GM18520 (cell line): ENCODE results near the gene RSPRY1.

ENCODE experiments used
- ATAC-seq: cut with Tn5 transposase; IDR thresholded peaks from one replicate; pipeline ENCODE4 v1.9.1; 2021; ENCODE audit not compliant: unreplicated experiment

The RSPRY1 gene

DNA sequence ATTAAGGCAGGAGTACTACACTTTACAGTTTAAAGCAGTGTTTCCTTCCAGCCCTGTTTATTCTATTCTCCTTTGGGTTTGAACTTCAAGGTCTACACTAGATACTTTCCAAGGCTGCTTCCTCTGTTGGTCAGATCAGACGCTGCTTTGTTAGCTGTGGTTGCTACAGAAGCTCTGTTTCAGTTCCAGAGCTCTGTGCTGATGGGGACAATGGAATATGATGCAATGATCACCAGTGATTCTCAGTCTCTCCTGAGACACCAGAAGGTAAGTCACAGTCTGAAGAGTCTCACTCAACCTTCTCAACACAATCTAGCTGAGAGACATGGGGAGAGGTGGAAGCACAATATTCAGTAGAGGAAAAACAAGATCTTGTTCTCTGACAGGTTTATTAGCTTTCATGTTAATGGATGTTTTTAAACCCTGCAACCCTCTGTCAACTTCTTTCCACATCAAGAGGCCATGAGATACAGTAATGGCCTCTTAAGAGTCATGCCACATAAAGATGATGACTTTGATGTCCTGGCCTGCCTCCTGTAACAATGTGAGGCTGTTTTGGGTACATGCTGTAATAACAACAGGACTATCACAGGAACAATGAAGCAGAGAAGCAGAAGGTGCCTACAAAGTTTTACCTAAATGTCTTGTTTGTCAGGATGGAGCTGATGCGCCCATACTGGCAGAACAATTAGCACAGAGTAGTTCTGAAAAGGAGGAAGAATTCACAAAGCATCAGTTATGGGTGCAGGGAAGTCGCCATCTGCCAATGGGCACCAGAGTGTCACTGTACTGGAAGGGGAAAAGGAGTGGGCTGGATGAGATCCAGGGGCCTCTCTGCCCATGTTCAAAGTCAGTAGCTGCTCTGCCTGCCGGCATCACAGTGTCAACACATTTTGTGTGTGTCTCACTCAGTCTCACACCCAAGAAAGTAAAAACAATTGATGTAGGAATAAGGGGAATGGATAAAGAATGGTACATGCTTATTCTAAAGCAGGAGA lies 33.7 kb upstream of the RSPRY1 start:
- ATAC-seq, result no peak

DNA sequence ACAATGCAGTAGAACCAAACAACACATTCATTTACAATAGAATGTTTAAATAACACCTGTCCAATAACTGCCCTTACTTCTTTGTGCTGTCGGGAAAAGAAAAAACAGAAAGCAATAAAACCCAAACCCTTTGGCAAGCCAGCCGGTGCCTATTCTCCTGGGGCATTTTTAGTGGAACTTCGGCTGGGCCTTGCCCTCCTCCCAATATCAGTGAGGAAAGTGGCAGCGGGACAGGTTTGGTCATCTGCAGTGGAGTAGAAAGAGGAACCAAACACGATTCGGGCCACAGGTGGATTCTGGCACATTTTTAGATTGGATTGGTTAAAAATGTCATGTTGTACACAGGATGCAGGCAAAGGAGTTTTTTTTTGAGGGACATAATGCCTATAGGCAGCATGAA lies 32.3 kb upstream of the RSPRY1 start:
- no peak for ATAC-seq

DNA sequence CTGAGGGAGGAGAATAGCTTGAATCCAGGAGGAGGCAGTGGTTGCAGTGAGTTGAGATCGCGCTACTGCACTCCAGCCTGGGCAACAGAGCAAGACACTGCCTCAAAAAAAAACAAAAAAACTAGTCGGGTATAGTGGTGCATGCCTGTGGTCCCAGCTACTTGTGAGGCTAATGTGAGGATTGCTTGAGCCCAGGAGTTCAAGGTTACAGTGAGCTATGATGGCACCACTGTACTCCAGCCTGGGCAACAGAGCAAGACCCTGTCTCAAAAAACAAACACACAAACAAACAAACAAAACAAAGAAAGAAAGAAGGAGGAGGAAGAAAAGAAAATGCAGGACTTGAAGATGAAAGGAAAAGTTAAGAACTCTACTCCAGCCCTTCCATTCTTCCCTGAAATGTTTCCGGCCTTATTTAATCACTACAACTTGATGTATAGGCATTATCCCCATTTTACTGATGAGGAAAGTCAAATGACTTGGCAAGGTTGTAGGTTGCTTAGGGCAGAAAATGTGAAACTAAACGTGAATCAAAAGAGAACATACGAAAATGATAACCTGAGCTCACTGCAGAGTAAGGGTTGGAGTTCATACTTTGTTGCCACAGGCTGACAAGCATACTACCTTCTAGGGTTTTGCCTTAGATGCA lies 30.3 kb upstream of the RSPRY1 start:
- ATAC-seq, result no peak

DNA sequence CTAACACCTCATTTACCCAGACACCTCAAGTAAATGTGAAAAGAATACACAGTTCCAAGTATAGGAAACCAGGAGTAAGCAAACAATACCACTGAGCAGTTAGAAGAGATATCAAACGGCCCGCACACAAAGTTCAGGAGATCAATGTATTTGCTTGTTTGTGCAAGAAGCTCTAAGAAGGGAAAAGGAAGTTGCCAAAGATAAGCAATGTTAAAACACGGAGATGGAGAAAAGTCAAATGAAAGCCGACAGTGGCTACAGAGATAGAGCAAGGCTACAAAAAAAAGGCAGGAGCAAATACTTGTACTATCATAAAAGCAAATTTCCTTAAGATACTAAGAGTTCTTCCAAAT lies 29.8 kb upstream of the RSPRY1 start:
- ATAC-seq, result no peak

DNA sequence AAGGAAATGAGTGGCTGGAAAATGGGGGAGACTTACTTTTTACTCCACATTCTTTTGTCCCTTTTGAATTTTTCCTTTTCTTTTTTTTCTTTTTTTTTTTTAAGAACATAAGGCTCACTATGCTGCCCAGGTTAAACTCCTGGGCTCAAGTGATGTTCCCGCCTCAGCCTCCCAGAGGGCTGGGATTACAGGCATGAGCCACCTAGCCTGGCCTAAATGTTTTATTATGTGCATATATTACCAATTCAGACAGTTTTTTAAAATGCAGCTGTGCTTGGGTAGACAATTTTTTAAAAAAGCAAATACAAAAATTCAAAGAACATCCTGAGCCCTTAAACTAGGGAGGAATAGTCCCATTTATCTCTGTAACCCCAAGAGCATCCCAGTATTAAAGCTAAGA lies 28.6 kb upstream of the RSPRY1 start:
- no peak for ATAC-seq

DNA sequence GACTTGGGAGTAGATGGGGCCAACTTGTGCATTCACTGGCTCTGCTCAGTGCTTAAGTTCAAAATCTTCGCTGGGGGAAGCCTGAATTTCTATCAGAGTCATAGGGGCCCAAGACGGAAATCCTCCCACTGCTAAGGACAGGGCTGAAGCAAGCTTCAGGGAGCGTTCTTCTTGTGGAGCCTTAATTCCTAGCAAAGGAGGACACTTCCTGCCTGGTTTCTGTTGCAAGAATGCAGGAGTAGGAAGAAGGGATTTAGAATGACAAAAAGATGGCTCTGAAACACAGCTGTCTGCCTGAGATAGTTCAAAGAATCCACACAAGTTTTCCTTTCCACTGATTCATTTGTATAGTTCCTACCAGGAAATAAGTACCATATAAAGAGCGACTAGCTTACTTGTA lies 26.7 kb upstream of the RSPRY1 start:
- no peak for ATAC-seq

DNA sequence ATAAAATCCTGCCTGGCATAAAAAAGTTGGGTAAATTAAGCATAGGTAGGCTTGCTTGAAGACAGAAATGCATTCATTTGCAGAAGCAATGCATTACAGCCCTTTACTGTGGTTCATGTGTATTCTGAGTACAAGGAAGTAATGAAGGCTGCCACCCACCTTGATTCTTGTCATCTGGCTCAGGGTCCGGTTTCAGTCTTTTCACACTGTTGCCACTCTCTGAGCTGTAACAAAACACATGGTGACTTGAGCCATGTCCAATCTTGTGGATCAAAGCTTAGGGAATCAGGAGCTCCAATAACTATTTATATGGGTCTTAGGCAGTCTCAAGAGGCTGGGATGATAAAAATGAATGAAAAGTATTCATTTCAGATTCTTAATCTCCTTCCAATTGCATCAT lies 22.3 kb upstream of the RSPRY1 start:
- no peak for ATAC-seq

DNA sequence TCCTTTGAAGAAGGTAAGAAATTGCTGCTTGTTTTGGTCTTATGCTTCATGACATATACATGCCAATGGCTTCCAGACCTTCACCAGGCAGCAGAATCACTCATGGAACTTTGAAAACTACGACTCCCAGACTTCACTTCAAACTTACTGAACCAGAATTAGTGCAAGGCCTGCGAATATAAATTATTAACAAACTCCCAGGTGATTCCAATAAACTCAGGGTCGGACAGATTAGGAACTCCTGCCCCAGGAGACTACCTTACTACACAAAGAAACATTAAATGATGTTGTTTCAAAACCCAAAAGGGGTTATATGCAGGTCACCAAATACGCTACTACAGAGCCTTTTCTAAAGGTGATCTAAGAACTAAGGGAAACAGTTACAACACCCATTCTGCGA lies 20.6 kb upstream of the RSPRY1 start:
- ATAC-seq, result no peak

DNA sequence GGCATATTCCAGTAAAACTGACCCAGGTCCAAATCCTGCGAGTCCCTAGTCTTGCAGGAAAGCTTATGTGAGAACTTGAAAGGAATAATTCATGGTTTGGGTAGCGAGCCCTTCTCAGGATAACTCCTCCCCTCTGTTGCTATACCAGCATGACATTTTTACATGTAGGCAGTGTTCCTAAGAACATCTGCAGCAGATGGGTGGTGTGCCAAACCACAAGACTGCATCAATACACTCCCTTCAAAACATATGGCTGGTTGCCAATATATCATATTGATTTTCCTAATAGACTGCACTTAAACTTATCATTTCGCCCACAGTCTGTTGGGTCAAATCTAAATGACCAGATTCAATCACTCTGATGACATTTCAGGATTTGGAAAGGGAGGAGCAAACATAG lies 20.2 kb upstream of the RSPRY1 start:
- no peak for ATAC-seq

DNA sequence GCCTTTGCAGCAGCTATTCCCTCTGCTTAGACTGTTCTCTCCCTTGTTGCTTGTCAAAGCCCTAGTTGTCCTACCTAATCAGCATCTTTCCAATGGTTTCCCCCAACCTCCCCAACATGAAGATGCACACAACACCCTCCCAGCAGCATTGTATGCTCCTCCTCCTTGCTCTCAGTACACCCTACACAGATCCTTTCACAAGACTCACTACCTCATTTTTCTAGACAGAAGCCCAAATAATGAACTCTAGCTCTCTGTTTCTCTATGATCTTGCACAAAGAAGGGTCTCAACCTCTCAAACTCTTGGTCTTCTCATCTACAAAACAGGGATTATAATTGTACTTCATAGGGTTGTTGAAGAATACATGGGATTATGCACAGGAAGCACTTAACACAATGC lies 19.7 kb upstream of the RSPRY1 start:
- no peak for ATAC-seq

DNA sequence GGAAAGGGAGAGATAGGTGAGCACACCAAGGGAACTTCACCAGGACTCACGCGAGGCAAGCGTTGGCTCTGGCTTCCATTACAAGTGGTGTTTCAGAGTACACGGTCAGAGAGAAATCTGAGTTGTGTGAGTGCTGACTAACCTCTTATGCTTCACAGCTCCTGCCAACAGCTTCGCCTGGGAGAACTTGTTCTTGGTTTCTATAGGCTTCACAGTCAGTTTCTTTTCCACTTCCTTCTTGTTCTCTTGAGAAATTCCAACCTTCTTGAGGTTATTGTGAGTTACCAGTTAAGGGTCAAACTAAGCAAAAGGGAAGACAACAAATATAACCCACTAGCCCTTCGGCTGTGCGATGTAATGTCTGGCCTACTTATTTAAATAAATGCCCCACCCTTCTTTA lies 19.2 kb upstream of the RSPRY1 start:
- no peak for ATAC-seq

DNA sequence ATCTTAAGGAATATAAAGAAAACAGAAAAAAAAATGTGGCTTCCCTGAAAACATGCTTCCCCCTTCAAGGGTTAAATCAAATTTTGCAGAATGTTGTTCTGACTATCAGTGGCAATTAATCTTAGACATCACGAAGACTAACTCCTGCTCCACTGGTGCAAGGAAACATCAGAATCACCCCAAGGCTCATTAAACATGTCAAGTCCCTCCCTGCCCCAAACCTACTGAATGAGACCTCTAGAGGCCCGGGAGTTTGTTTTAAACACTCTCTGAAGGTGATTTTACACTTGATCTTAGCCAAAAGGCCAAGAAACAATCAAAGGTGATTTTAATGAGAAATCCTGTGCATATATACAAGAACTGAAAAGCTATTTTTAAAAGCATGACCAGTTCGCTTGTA lies 18.6 kb upstream of the RSPRY1 start:
- ATAC-seq, result no peak

DNA sequence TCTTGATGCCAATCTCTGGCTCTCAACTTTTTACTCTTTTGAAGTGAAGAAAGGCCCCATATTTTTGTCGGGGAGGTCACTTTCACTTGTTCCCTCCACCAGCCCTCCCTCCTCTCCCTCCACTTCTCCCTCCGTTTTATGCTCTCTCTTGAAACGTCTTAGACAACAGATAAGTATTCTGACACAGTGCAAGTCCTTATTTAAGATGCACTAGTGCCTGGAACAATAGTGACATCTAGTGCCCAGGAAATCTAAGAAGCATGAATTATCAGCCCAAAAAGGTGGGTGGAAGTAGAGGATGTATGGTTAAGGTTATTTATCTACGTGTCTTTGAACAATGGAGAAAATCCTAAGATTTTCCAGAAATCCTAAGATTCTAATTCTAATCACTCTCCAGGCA lies 18.2 kb upstream of the RSPRY1 start:
- no peak for ATAC-seq

DNA sequence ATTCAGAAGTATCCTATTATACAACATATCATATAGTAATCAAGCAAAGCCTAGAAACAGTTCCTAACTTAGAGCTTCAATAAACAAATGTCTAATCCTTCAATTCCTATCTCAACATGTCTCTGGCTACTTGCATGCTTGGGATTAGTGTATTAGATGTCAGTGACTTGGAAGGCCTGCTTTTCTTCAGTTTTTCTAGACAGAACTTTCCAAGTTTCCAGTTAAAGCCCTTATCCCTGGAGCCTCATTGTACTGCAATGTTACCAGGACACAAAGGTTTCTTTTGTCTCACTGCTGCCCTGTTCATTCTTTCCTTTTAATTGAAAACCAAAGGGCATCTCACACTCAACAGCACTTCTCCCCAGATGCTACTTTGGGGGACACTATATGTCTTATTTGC lies 16.8 kb upstream of the RSPRY1 start:
- ATAC-seq, result no peak

DNA sequence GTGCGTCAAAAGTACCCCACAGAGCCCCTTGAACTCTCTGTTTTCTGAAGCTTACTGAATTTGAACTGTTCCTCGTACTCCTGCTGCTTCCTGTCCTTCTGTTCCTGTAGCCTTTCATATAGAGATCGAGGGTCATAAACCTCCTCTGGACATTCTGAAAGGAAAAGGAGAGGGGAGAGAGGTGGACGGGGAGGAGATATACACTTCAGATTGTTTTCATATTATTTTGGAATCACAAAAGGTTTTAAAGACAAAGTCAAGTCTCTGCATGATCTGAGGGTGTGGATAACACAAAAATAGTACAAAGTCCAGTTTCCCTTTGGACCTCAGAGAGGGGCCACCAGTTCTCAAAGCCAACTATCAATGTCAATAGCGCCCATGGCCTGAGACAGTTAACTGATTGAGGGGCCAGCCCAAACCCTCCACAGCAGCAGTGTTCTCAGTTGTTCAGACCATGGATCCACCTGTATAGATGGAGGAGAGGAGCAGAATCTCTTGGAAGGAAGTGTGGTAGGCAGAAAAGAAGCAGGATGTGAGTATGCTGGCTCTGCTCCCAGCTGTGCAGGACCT lies 13.3 kb upstream of the RSPRY1 start:
- no peak for ATAC-seq

DNA sequence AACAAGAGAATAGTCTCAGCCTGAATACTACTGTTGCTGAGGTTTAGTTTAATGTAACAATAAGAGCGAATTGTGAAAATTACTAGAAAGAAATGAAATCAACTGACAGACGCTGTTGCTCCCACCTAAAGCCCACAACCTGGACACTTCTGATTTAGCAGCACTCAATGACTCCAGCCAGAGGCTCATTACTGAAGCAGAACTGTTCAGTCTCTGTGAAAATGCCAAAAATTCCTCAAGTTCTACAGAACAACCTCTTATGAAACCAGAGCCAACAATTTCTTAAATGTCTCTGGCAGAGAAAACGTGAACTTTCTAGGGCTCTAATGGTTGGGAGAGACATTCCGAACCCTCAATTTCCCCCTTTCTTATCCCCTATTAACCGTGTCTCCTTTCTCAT lies 10.2 kb upstream of the RSPRY1 start:
- no peak for ATAC-seq

DNA sequence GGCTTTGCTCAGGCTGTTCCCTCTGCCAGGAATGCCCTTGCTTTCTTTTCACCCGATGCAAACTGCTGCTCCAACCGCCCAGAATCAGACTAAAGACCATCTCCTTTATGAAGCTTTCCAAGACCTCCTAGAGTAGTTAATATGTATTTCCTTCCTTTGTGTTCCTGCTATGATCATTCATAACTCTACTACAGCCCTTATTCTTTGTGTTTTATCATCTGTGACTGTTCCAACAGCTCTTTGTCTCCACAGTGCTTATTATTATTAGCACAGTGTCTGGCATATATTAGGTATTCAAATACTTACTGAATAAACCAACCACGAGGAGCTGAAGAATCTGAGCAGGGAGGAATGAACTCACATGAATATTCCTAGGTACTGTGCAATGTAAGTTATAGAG lies 7.9 kb upstream of the RSPRY1 start:
- ATAC-seq, result no peak

DNA sequence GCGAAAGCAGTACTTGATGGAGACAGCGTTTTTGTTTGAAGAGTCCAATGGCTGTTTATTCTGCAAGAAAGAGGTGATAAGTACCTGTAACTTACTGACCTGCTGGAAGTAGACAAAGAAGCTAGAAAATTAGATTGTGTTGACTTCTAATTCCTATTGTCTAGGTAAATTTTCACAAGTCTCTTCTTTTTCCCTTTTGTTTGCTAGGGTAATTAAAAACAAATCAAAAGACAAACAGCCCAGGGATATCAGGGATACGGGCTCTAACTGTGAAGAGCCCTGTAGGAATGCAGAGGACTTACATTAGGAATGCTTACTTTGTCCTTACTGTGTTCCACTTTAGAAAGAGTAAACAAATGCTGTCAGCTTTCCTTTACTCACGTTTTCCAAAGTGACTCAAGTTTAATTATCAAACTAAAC lies 7.3 kb upstream of the RSPRY1 start:
- ATAC-seq, result no peak

DNA sequence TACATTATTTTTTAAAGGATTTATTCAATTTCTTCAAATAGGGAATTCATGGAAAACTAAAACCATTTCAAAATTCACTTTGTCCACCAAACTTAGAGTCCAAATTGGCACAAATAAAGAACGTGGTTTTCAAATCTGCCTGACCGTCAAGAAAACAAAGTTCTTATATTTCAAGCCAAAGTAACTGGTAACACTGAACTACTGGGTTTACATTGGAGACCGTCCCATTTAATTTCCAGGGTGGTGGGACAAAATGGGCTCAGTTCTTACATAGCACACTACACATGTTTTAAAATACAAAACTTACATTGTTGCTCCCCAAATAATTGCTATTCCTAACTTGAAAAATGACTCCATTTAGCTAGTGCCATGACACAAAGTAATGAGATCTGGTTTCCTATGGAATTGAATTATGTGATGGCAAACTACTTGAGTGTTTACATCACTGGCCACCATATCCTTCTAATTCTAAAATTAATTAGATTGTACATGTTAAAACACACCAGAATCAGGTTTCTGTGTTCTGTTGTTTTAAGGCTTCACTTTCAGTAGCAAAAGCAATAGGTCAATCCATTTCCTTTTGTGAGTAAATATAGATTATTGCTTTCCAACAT lies 6.8 kb upstream of the RSPRY1 start:
- ATAC-seq, result no peak

DNA sequence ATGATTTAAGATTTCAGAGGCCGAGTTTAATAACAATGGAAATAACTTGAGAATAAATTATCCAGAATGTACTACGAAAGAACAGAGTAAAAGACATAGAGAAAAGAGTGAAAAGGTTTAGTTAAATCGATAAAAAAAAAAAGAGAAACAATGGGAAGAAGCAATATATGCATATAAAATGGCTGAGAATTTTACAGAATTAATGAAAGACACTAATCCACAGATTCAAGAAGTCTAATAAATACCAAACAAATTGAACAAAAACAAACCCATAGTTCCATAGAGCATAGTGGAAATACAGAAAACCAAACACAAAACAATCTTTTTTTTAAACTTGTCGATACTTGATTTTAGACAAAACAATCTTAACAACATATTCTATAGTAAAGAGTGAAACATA lies 2.0 kb upstream of the RSPRY1 start:
- ATAC-seq, result no peak

DNA sequence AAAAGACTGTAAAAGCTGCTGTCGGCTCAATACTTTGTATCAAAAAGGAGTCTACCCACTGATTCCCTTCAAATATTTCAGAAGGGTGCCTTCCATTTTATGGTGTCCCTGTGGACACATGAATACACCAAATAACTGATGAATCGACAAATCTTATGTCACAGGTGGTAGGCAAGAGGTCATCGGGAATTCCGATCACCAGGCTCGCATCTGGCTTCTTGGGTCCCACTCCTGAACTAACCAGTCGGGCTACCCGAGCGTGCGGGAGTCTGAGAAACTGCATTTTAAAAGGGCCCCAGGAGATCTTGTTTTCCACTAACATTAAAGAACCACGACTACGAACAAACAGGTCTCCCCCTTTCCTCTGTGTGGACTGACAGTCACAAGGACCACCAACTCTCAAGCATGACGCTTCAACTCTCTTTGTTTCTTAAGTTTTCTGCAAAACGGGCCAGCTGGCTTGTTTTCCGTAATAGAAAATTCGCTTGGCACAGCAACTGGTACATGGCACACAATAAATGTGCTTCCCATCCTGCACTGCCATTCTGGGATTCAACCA lies 1.2 kb upstream of the RSPRY1 start:
- no peak for ATAC-seq
